ENCODE measurements around the gene METTL18.
"Not testable (repeated sequence)": the region's sequence is repeated elsewhere in the genome, so short reads cannot be mapped to it uniquely, and the experiment has no call there.

Gene METTL18

DNA sequence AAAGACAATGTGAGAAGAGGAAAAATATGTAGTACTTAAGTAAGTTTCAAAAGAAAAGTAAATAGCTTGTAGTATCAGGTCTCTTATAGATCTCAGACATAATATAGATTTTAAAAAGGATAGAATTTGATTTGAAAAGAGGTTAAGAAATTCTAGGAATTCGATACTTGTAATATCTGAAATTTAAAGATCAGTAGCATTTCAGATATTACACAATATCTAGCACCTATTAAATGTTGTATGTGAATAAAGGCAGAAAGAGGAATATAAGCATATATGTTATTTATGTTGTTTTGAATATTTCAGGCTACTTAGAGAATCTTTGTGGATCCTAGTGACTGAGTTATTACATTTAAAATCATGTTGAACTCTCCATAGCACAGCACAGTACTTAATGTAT, 35.0 kb upstream of the METTL18 start:
- TF ChIP-seq, protein P1, sequence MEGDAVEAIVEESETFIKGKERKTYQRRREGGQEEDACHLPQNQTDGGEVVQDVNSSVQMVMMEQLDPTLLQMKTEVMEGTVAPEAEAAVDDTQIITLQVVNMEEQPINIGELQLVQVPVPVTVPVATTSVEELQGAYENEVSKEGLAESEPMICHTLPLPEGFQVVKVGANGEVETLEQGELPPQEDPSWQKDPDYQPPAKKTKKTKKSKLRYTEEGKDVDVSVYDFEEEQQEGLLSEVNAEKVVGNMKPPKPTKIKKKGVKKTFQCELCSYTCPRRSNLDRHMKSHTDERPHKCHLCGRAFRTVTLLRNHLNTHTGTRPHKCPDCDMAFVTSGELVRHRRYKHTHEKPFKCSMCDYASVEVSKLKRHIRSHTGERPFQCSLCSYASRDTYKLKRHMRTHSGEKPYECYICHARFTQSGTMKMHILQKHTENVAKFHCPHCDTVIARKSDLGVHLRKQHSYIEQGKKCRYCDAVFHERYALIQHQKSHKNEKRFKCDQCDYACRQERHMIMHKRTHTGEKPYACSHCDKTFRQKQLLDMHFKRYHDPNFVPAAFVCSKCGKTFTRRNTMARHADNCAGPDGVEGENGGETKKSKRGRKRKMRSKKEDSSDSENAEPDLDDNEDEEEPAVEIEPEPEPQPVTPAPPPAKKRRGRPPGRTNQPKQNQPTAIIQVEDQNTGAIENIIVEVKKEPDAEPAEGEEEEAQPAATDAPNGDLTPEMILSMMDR (conservative IDR thresholded peaks at IDR 0.05; ENCODE audit: low read length), result no peak
- no peak overlapping the region for H3K4me3 ChIP-seq (ENCODE audit: low read length)

DNA sequence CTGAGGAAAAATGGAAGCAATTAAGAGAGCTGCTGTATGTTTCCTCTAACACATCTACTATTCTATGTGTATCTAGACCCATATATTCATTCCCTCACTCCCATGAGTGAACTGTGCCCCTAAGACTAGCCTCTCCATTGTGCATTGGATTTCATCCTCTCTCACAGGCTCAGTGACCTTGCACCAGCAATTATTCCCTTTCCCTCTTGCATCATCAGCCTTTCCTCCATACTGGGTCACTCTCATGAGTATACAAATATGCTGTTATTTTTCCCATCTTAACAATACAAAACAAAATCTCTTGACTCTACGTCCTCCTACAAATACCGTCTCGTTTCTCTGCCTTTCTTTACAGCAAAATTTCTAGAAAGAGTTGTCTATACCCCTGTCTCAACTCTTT, 29.4 kb upstream of the METTL18 start:
- no peak overlapping the region for H3K4me3 ChIP-seq (ENCODE audit: low read length)
- DNase-seq (ENCODE audit: low read depth), result no peak
- TF ChIP-seq, protein P1 (conservative IDR thresholded peaks at IDR 0.05; ENCODE audit: low read length), result no peak

More for the DNA sequence above, 35.0 kb upstream of the METTL18 start:
- no peak for DNase-seq (ENCODE audit: low read depth)

DNA sequence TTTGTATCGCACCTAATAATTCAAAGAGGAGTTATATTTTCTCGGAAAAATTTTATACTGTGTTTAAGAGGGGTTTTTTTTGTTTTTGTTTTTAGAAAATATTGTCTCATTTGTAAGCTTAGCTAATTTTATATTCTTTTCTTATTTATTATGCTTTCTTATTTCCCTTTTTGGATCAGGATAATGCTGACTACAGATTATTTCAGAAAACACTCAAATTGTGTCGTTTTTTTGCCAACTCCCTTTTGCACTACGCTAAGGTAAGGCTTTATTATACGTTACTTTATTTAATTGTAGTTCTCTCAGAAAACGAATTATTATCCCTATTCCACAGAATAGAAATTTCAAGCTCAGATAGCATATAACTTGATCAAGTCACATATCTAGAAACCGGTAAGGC, 26.8 kb upstream of the METTL18 start:
- DNase-seq (ENCODE audit: low read depth), result no peak
- TF ChIP-seq, protein P1 (conservative IDR thresholded peaks at IDR 0.05; ENCODE audit: low read length), result no peak
- H3K4me3 ChIP-seq (ENCODE audit: low read length), result no peak overlapping the region

DNA sequence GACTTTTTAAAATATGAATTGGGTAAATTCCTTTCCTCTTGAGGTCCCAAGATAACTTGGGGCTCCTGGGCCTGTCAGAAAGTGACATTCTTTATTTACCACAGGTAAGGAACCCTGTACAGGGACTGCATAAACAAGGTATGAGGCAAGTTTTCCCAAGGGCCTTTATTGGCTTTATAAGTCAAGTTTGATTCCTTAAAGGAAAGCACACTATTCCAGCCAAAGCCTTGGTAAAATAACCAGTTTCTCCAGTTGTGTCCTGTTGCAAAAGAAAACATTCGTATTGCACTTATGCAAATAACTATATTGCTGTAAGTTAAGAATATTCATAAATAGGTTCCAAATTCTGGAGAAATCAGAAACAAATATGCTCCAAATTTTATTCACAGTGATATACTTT, 21.9 kb upstream of the METTL18 start:
- TF ChIP-seq, protein P1 (conservative IDR thresholded peaks at IDR 0.05; ENCODE audit: low read length), result no peak
- no peak overlapping the region for H3K4me3 ChIP-seq (ENCODE audit: low read length)

DNA sequence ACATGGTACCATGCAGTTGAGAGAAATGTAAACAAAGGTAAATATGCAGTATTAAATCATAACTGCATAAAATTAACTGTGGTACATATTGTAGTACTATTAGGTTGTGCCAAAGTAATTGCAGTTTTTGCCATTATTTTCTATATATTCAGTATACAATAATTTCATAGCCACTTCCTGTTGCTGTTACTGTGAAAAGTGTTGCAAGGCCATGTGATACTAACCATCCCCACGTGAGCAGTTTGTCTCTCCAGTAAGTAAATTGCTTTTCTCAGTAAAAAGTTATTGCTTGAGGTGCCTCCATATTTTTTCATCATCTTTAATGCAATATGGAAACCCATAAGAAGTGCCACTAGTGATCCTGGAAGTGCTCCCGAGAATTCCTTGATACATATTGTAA, 19.6 kb upstream of the METTL18 start:
- no peak overlapping the region for H3K4me3 ChIP-seq (ENCODE audit: low read length)
- no peak for DNase-seq (ENCODE audit: low read depth)
- TF ChIP-seq, protein P1 (conservative IDR thresholded peaks at IDR 0.05; ENCODE audit: low read length), result no peak

More for the DNA sequence above, 21.9 kb upstream of the METTL18 start:
- DNase-seq (ENCODE audit: low read depth), result no peak

DNA sequence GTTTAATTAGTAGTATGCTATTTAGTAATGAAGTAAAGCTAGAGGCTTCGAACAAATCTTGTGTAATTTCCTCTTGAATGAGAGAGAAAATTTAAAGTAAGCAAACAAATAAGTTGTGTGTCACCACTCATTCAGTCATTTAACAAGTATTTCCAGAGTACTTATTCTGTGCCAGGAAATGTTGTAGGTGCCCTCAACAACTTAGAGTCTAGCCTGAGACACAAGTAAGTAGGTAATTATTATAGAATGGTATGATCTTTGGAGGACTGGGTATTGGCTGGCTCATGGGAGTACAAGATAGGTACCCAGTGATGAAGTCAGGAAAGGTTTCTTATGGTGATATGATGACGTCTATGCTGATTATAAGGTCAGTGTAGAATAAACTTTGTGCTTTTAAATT, 17.4 kb upstream of the METTL18 start:
- H3K4me3 ChIP-seq (ENCODE audit: low read length), result no peak overlapping the region
- no peak for DNase-seq (ENCODE audit: low read depth)
- TF ChIP-seq, protein P1 (conservative IDR thresholded peaks at IDR 0.05; ENCODE audit: low read length), result no peak

DNA sequence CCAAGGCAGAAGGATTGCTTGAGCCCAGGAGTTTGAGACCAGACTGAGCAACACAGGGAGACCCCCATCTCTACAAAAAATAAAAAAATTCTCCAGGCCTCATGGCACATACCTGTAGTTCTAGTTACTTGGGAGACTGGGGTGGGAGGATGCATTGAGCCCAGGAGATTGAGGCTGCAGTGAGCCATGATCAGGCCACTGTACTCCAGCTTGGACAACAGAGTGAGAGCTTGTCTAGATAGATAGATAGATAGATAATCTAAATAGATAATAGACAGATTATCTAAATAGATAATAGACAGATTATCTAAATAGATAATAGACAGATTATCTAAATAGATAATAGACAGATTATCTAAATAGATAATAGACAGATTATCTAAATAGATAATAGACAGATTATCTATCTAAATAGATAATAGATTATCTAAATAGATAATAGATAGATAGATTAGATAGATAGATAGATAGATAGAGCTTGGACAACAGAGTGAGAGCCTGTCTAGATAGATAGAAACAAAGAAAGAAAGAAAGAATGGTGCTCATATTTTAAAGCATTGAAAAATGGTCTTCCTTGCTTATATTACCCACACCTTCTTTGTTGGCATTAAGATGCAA, 16.8 kb upstream of the METTL18 start:
- DNase-seq (ENCODE audit: low read depth); H3K4me3 ChIP-seq (ENCODE audit: low read length): not testable (repeated sequence)
